ENCODE measurements around the gene GSX2. TPM values are rescaled to one million over a fixed set of nuclear protein-coding genes. Genes with fewer than 3 reads are reported as not detected.

The GSX2 gene
- total RNA-seq, 1 donor from 2014 or later = 0.35 TPM

- Mint-ChIP-seq H3K4me3 (ENCODE audit: unreplicated experiment) (peak overlapping the region; percentile 91), H3K27ac (ENCODE audit: unreplicated experiment) (no peak overlapping the region), H3K27me3 (ENCODE audit: unreplicated experiment) (peaks cover 7% of the 10 kb centered on the region), H3K36me3 (ENCODE audit: unreplicated experiment) (no peaks in the 10 kb centered on the region), H3K9me3 (ENCODE audit: unreplicated experiment) (no peaks in the 10 kb centered on the region), H3K4me1 (ENCODE audit: unreplicated experiment) (peaks cover 8% of the 10 kb centered on the region)
- no peak for DNase-seq (ENCODE audit: extremely low spot score, unreplicated experiment)
- TF ChIP-seq CTCF (IDR thresholded peaks at IDR 0.05) = no peak
Measured at GRCh38 chr4:54092405-54093323, 7.3 kb upstream of the GSX2 start.

- Mint-ChIP-seq H3K4me1 (ENCODE audit: unreplicated experiment) (peaks cover 8% of the 10 kb centered on the region), H3K36me3 (ENCODE audit: unreplicated experiment) (no peaks in the 10 kb centered on the region), H3K9me3 (ENCODE audit: unreplicated experiment) (no peaks in the 10 kb centered on the region), H3K27ac (ENCODE audit: unreplicated experiment) (no peak overlapping the region), H3K27me3 (ENCODE audit: unreplicated experiment) (peaks cover 14% of the 10 kb centered on the region), H3K4me3 (ENCODE audit: unreplicated experiment) (no peak overlapping the region)
- DNase-seq (ENCODE audit: extremely low spot score, unreplicated experiment) = no peak
- no peak for TF ChIP-seq CTCF (IDR thresholded peaks at IDR 0.05)
Measured at GRCh38 chr4:54093324-54094240, 6.4 kb upstream of the GSX2 start.

GRCh38 chr4:54094451-54094850 is 5.5 kb upstream of the GSX2 start:
- Mint-ChIP-seq H3K36me3 (ENCODE audit: unreplicated experiment) (no peaks in the 10 kb centered on the region), H3K4me1 (ENCODE audit: unreplicated experiment) (peaks cover 11% of the 10 kb centered on the region), H3K27me3 (ENCODE audit: unreplicated experiment) (peaks cover 17% of the 10 kb centered on the region), H3K27ac (ENCODE audit: unreplicated experiment) (no peak overlapping the region), H3K4me3 (ENCODE audit: unreplicated experiment) (no peak overlapping the region), H3K9me3 (ENCODE audit: unreplicated experiment) (no peaks in the 10 kb centered on the region)
- DNase-seq (ENCODE audit: extremely low spot score, unreplicated experiment) = no peak
- no peak for TF ChIP-seq CTCF (IDR thresholded peaks at IDR 0.05)

- Mint-ChIP-seq H3K4me3 (ENCODE audit: unreplicated experiment) (no peak overlapping the region), H3K4me1 (ENCODE audit: unreplicated experiment) (peaks cover 13% of the 10 kb centered on the region), H3K9me3 (ENCODE audit: unreplicated experiment) (no peaks in the 10 kb centered on the region), H3K27me3 (ENCODE audit: unreplicated experiment) (peaks cover 17% of the 10 kb centered on the region), H3K27ac (ENCODE audit: unreplicated experiment) (no peak overlapping the region), H3K36me3 (ENCODE audit: unreplicated experiment) (no peaks in the 10 kb centered on the region)
- DNase-seq (ENCODE audit: extremely low spot score, unreplicated experiment) = no peak
- no peak for TF ChIP-seq CTCF (IDR thresholded peaks at IDR 0.05)
Measured at GRCh38 chr4:54095110-54095825, 4.7 kb upstream of the GSX2 start.
